Endothelial cell (in vitro differentiated cells): ENCODE results near the gene NTN1. TPM values are rescaled to one million over a fixed set of nuclear protein-coding genes. Genes with fewer than 3 reads are reported as not detected.

ENCODE experiments used
- DNase-seq: peaks from one replicate; pipeline ENCODE4 v3.0.0; 2021; ENCODE audit warnings: low spot score
- H3K27ac Mint-ChIP-seq: one replicate; pipeline ENCODE4 v1.8.0; 2021; ENCODE audit warnings: mixed read lengths, inconsistent platforms; ENCODE audit not compliant: unreplicated experiment
- H3K27me3 Mint-ChIP-seq: one replicate; pipeline ENCODE4 v1.8.0; 2021; ENCODE audit warnings: mild to moderate bottlenecking, moderate library complexity, mixed read lengths, inconsistent platforms; ENCODE audit not compliant: unreplicated experiment
- H3K36me3 Mint-ChIP-seq: one replicate; pipeline ENCODE4 v1.8.0; 2021; ENCODE audit warnings: mild to moderate bottlenecking, low read depth, mixed read lengths, inconsistent platforms; ENCODE audit not compliant: unreplicated experiment
- H3K4me1 Mint-ChIP-seq: one replicate; pipeline ENCODE4 v1.8.0; 2021; ENCODE audit warnings: mild to moderate bottlenecking, mixed read lengths, inconsistent platforms; ENCODE audit not compliant: unreplicated experiment
- H3K4me3 Mint-ChIP-seq: one replicate; pipeline ENCODE4 v1.8.0; 2021; ENCODE audit warnings: mild to moderate bottlenecking, mixed read lengths, inconsistent platforms; ENCODE audit not compliant: unreplicated experiment
- H3K9me3 Mint-ChIP-seq: one replicate; pipeline ENCODE4 v1.8.0; 2021; ENCODE audit warnings: mixed read lengths, inconsistent platforms; ENCODE audit not compliant: unreplicated experiment
- total RNA-seq: library from RNA; stranded (reverse); fragmentation: NEBNext Ultra II Directional; extraction: Animal tissue kit (Norgen Biotek cat#: 25700); gene quantifications from one replicate; pipeline ENCODE4 v1.2.1, GENCODE V29; 2021; ENCODE audit not compliant: unreplicated experiment
- TF ChIP-seq, protein P1 (sequence below): fragments of 200-600 bp; sonication (generic); IDR thresholded peaks from one replicate; pipeline ENCODE4 v1.5.0; 2021; ENCODE audit warnings: antibody characterized with exemption; ENCODE audit not compliant: unreplicated experiment

NTN1 gene
- total RNA-seq, 1 donor from 2014 or later = 6.6 TPM

DNA sequence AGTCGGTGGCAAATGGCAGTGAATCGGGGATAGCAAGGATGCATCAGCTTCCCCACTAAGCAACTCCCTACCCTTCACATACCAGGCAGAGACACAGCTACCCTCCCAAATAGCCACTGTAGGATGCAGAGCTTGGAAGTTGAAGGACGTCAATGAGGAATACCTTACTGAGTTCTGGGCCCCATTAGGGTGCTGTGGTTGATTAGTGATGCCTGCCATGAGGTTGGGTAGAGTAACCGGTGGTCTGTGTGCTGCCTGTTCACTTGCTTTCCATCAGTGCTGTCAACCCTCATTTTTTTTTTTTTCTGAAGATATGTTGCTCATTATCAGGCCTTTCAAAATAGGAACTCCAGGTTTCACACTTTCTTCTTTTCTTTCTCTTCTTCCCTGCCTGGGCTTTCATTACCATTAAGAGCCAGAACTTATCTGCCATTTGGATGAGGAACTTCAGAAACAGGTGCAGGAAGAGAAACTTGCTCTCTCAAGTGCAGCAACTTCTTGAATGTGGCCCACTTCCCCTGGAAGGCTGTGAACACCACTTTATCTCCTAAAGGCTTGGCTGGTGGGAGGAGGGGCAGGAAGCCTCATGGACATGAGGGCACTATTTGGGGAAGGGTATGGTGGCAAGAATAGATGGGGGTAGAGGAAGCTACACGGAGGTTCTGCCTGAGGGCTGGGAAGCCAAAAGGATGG is 183.5 kb downstream of the NTN1 start:
- H3K9me3 Mint-ChIP-seq = no peaks in the 10 kb centered on the region
- H3K4me1 Mint-ChIP-seq = peaks cover 9% of the 10 kb centered on the region
- no peak for DNase-seq
- peak overlapping the region; percentile 24 for H3K27ac Mint-ChIP-seq
- H3K4me3 Mint-ChIP-seq = no peak overlapping the region
- TF ChIP-seq, protein P1, sequence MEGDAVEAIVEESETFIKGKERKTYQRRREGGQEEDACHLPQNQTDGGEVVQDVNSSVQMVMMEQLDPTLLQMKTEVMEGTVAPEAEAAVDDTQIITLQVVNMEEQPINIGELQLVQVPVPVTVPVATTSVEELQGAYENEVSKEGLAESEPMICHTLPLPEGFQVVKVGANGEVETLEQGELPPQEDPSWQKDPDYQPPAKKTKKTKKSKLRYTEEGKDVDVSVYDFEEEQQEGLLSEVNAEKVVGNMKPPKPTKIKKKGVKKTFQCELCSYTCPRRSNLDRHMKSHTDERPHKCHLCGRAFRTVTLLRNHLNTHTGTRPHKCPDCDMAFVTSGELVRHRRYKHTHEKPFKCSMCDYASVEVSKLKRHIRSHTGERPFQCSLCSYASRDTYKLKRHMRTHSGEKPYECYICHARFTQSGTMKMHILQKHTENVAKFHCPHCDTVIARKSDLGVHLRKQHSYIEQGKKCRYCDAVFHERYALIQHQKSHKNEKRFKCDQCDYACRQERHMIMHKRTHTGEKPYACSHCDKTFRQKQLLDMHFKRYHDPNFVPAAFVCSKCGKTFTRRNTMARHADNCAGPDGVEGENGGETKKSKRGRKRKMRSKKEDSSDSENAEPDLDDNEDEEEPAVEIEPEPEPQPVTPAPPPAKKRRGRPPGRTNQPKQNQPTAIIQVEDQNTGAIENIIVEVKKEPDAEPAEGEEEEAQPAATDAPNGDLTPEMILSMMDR = no peak
- peaks cover 3% of the 10 kb centered on the region for H3K36me3 Mint-ChIP-seq
- peaks cover 3% of the 10 kb centered on the region for H3K27me3 Mint-ChIP-seq

DNA sequence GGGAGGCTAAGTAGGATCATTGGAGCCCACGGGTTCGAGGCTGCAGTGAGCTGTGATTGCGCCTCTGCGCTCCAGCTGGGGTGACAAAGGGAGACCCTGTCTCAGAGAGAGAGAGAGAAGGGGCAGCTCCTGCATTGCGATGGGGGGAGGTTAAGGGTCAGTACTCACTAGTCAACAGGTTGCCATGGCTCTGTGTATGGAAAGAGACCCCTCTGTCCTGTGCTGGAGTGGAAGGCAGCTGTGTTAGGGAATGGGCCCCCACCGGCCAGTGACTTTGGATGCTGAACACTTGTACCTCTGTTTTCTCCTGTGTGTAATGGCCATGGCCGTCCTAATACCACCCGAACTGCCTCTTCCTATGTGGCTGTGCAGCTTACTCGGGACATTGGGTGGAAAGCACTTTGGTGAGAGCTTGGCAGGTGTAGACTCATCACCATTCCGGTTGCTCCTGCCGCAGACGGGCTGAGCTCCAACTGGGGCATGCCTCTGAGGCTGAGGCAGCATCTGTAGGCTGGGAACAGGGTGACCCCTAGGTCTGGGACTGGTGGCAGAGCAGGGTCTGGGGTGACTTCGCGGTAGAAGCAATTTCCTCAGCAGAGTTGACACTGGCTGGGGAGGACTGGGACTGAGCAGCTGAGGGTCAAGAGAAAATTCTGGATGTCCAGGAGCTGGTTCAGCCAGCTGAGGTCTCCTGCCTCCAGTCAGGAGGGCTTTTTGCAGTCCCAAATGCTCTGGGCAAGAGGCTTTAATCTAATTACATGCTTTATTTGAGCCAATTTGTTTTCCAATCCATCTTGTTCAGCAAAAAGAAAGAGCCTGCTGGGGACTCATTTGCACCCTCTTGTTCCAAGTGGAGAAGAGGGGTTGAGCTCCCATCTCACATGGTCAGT is 184.5 kb downstream of the NTN1 start:
- Mint-ChIP-seq H3K9me3 (no peaks in the 10 kb centered on the region), H3K36me3 (peaks cover 3% of the 10 kb centered on the region), H3K4me1 (peaks cover 9% of the 10 kb centered on the region), H3K4me3 (no peak overlapping the region), H3K27me3 (peaks cover 6% of the 10 kb centered on the region), H3K27ac (no peak overlapping the region)
- DNase-seq = no peak
- TF ChIP-seq, protein P1 = no peak

DNA sequence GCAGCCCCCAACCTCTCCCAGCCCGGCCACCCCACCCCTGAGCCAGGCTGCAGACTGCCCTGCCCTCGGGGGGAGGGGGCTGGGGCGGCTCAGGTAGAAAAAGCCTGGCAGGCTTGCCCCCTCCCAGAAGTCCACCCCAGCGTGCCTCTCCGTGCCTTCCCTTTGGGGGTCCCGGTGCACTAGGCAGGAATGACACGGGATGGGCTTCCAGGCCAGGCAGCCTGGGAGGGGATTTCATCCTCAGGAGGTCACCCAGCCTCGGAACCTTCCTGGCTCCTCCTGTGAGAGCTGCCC is 185.0 kb downstream of the NTN1 start:
- TF ChIP-seq, protein P1 = no peak
- Mint-ChIP-seq H3K36me3 (peaks cover 3% of the 10 kb centered on the region), H3K4me1 (peaks cover 13% of the 10 kb centered on the region), H3K4me3 (no peak overlapping the region), H3K9me3 (no peaks in the 10 kb centered on the region), H3K27ac (no peak overlapping the region), H3K27me3 (peaks cover 6% of the 10 kb centered on the region)
- no peak for DNase-seq

DNA sequence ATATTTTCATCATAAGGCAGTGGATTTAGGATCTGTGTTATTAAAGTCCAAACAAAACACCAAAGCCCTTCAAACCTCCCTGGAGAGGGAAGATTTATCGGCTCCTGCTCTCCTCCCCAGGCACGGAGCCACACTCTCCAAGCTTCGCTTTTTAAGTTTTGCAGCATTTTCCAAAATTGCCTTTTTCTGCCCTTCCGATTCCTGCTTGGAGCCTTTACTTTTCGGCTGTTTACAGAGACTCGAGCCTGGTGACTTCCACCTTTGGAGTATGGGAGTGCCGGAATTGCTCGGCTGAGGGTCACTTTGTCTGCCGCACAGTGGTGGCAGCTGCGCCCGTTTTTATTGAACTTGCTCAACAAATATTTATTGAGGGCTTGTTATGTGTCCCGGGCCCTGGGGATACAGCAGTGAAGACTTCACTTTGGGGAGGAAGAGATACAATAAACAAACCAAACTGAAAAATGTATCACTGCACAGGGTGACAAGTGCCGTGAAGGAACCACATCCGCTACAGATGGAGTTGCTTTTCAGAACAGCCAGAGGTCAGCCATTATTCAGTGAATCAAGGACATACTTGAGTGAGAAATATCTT is 185.5 kb downstream of the NTN1 start:
- DNase-seq = no peak
- no peak overlapping the region for H3K4me3 Mint-ChIP-seq
- H3K27ac Mint-ChIP-seq = no peak overlapping the region
- H3K27me3 Mint-ChIP-seq = peaks cover 8% of the 10 kb centered on the region
- H3K36me3 Mint-ChIP-seq = peaks cover 3% of the 10 kb centered on the region
- H3K4me1 Mint-ChIP-seq = peaks cover 14% of the 10 kb centered on the region
- no peaks in the 10 kb centered on the region for H3K9me3 Mint-ChIP-seq
- TF ChIP-seq, protein P1 = no peak
